DOHH2 (cell line): Measurements from ENCODE around the gene ADCK2.

Experiments
- EZH2phosphoT487 ChIP-seq: fragments of 200-600 bp; sonication (generic); IDR thresholded peaks from 2 replicates; pipeline ENCODE4 v1.6.1; 2017; ENCODE audit warnings: borderline replicate concordance, mild to moderate bottlenecking, antibody characterized with exemption, low read length, moderate library complexity, mixed read lengths
- TF ChIP-seq, protein P1 (sequence below): fragments of 200-600 bp; sonication (generic); IDR thresholded peaks from one replicate; pipeline ENCODE4 v1.5.1; 2014; ENCODE audit warnings: antibody characterized with exemption, mild to moderate bottlenecking, low read depth, low read length; ENCODE audit not compliant: poor library complexity, severe bottlenecking

DNA sequence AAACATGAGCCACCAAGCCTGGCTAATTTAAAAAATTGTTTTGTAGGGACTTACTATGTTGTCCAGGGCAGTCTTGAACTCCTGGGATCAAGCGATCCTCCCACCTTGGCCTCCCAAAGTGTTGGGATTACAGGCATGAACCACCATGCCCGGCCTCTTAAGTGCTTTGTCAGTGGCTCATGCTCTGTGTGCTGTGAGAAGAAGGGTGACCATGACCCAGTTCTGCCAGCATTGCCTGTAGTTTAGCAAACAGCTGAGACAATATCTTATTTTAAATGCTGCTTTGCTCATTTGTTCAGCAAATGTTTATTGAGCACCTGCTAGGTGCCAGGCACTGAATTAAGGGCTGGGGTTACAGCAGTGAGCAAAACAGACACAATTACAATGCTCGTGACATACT, 9.0 kb downstream of the ADCK2 start:
- TF ChIP-seq, protein P1, sequence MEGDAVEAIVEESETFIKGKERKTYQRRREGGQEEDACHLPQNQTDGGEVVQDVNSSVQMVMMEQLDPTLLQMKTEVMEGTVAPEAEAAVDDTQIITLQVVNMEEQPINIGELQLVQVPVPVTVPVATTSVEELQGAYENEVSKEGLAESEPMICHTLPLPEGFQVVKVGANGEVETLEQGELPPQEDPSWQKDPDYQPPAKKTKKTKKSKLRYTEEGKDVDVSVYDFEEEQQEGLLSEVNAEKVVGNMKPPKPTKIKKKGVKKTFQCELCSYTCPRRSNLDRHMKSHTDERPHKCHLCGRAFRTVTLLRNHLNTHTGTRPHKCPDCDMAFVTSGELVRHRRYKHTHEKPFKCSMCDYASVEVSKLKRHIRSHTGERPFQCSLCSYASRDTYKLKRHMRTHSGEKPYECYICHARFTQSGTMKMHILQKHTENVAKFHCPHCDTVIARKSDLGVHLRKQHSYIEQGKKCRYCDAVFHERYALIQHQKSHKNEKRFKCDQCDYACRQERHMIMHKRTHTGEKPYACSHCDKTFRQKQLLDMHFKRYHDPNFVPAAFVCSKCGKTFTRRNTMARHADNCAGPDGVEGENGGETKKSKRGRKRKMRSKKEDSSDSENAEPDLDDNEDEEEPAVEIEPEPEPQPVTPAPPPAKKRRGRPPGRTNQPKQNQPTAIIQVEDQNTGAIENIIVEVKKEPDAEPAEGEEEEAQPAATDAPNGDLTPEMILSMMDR: no peak
- TF ChIP-seq EZH2phosphoT487: no peak
